HG03354 (cell line): ENCODE measurements around the gene CNOT4.

ENCODE experiments used
- ATAC-seq: cut with Tn5 transposase; IDR thresholded peaks from one replicate; pipeline ENCODE4 v1.9.1; 2021; ENCODE audit warnings: mild to moderate bottlenecking; ENCODE audit not compliant: unreplicated experiment, poor library complexity, severe bottlenecking

CNOT4 gene, protein sequence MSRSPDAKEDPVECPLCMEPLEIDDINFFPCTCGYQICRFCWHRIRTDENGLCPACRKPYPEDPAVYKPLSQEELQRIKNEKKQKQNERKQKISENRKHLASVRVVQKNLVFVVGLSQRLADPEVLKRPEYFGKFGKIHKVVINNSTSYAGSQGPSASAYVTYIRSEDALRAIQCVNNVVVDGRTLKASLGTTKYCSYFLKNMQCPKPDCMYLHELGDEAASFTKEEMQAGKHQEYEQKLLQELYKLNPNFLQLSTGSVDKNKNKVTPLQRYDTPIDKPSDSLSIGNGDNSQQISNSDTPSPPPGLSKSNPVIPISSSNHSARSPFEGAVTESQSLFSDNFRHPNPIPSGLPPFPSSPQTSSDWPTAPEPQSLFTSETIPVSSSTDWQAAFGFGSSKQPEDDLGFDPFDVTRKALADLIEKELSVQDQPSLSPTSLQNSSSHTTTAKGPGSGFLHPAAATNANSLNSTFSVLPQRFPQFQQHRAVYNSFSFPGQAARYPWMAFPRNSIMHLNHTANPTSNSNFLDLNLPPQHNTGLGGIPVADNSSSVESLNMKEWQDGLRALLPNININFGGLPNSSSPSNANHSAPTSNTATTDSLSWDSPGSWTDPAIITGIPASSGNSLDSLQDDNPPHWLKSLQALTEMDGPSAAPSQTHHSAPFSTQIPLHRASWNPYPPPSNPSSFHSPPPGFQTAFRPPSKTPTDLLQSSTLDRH

DNA sequence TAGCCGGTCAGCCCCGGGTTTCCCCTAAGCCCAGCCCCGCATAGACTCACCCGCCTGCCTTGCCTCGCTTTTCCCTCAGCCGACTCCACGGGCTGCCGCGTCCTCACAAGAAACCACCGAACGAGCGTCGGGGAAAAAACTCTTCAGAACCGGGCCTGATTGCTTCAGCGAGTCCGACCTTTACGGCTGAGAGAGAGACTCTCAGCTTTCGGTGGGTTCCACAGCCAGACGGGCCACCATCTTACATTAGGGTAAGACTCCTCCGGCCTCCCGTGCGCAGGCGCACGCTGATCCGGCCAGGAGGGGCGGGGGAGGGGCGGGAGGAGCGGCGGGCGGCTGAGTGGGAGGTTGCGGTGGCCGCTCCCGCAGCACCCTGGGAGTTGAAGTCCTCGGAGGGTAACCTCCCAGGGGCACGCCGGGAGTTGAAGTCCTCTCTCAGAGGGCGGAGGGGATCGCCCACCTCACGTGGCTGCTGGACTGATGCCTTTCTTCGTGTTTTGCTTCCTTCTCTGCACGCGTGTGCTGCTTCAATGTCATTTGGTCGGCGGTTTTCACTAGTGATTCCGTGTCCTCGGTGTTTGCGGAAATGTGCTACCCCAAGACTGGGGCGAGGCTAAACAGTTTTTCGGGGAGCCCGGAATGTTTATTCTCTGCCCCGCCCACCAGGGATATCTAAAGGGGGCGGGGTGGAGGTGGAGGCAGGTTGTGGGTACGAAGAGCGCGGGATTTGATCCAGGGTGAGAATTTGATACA is at the start of gene CNOT4:
CNOT4 (minus strand) TSS at position 264 of the 753 bp plus-strand sequence. CDS start 71,771 bp downstream, outside the sequence.
- peak; percentile 98 for ATAC-seq

DNA sequence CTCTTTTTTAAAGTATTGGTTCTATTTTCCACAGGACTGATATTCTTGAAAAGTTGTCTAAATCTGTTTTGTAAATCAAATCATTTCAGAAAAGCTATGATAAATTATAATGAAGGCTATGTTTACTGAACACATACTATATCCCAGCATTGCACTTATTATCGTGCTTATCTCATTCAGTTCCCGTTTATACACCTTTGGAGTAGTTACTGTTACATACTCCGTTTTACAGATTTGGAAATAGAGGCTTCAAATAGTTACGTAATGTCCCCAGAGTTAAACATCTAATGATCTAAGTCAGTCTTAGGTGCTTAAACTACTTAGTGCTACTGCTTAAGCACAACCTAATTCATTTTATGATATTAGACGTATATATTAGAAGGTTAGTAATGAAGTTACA is 49.0 kb upstream of the CNOT4 start:
- no peak for ATAC-seq

- peak; percentile 79 for ATAC-seq
Observed at GRCh38 chr7:135558337-135558767, 48.5 kb upstream of the CNOT4 start.

GRCh38 chr7:135557455-135558336 is 47.8 kb upstream of the CNOT4 start, which contains the start of gene NUP205:
TSS of gene NUP205 (plus strand) at chr7:135557917. CDS start at chr7:135557945, 28 bp downstream.
- peak; percentile 77 for ATAC-seq

GRCh38 chr7:135553346-135553745 is 43.4 kb upstream of the CNOT4 start:
- no peak for ATAC-seq

DNA sequence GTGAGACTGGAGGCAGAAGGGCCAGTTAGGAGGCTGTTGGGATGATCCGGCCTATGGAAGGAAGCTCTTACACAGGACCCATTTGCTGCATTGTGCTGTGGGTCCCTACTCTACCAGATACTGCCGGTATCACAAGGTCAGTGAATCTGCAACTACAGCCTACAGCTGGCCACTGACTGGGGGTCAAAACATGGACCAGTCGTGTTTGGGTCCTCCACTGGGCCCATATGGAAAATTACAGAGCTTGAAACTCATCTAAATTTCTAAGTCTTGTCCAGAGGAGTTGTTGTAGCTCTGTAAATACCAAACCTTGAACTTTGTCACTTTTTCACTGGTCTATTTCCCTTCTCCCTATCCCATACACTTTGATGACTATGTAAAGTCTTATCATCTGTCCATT is 42.2 kb upstream of the CNOT4 start:
- no peak for ATAC-seq

- no peak for ATAC-seq
Observed at GRCh38 chr7:135550196-135550595, 40.3 kb upstream of the CNOT4 start.

- ATAC-seq: no peak
Observed at GRCh38 chr7:135541029-135541428, 31.1 kb upstream of the CNOT4 start.

GRCh38 chr7:135539629-135540028 is 29.7 kb upstream of the CNOT4 start:
- ATAC-seq: no peak

- ATAC-seq: no peak
Observed at GRCh38 chr7:135538376-135538775, 28.5 kb upstream of the CNOT4 start.

DNA sequence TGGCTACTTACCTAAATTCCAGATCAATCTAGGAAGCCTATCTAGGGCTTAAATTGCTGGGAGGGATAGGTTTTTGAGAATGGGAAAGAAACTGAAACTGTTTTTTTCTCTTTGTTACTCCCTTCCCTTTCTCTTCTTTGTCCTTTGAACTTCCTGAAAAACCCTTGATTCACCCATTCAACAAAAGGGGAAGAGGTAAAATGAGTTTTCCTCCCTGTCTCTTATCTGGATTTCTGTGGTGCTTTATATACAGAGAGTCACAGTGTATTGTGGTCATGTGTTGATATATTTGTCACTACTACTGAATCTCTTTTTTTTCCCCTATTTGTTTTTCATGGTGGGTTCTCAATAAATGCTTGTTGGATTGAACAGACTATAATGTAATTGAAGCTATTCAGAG is 28.0 kb upstream of the CNOT4 start:
- ATAC-seq: no peak

DNA sequence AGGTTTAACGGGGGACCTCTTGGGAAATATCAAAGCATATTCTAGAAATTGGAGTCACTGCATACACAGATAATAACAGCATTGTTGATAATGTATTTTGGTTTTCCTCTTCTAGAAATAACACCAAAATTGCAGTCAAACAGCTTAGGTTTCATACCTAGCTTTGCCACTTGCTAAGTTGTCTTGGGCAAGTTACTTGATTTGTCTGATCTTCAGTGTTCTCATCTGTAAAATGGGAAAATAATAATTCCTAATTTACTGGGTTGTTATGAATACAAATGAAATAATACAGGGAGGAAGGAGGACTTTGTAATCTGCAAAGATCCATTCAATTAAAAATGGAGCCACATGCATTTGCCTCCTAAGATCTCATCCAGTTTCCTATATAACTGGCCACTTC is 27.6 kb upstream of the CNOT4 start:
- no peak for ATAC-seq

- ATAC-seq: no peak
Observed at GRCh38 chr7:135536150-135536549, 26.2 kb upstream of the CNOT4 start.

- no peak for ATAC-seq
Observed at GRCh38 chr7:135527025-135527424, 17.1 kb upstream of the CNOT4 start.

- no peak for ATAC-seq
Observed at GRCh38 chr7:135525426-135525825, 15.5 kb upstream of the CNOT4 start.

GRCh38 chr7:135523146-135523545 is 13.2 kb upstream of the CNOT4 start:
- no peak for ATAC-seq

DNA sequence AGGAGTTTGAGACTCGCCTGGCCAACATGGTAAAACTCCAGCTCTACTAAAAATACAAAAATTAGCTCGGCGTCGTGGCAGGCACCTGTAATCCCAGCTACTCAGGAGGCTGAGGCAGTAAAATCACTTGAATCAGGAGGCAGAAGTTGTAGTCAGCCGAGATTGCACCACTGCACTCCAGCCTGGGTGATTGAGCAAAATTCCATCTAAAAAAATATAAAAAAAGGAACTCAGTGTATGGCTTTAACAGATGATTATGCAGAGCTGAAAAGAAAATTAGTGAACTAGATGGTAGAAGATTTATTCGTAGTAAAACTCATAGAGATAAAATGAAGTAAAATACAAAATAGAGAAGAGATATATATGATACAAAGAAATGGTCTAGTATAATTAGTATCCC is 12.6 kb upstream of the CNOT4 start:
- ATAC-seq: no peak

DNA sequence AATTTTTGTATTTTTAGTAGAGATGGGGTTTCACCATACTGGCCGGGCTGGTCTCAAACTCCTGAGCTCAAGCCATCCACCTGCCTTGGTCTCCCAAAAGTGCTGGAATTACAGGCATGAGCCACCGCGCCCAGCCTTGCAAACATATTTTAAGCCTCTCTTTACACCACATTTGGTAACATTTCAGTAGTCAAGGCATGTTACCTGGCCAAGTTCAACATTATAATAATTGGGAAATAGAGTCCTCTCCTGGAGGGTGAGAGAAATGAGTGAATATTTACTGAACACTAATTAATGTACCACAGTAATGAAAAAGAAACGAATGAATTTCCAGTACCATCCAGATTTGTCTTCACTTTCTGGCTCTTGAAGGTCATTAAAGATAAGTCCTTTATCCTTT is 10.0 kb upstream of the CNOT4 start:
- ATAC-seq: no peak

DNA sequence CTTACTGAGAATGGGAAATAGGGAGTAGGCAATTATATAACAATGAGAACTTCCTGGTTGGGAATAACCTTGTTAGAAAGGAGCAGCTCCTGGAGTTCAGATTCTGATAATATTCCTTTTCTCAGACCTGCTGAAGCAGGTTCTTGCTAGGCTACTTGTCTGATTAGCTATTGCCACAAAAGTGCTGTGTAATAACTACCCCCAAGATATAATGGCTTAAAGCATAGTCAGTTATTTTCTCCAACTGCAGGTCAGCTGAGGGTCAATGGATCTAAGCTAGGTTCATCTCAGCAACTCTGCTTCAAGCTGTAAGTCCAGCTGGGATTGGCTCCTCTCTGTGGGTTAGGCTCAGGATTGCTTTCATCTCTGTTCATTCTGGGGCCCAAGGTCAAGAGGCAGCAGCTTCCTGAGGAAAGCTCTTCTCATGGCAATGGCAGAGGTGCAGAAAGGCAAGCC is 9.4 kb upstream of the CNOT4 start:
- ATAC-seq: no peak
